ENCODE measurements around the gene INPP4B.

INPP4B gene

DNA sequence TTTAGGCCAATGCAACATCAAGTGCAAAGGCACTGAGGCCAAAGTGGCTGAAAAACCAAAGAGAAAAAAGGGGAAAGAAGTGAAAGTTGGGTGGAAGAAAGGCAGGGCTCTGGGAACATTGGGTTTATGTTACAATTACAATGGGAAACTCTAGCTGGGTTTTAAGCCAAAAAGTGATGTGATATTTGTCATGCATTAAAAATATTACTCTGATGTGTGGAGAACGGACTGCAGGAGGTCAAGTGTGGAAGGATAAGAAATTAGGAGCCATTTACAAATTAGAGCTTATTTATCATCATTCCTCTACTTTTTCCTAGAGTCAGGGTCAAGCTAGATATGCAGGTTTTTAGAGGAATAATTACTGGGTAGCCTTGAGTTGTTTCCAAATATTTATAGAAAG lies 516.8 kb downstream of the INPP4B start:
- no peak for DNase-seq

DNA sequence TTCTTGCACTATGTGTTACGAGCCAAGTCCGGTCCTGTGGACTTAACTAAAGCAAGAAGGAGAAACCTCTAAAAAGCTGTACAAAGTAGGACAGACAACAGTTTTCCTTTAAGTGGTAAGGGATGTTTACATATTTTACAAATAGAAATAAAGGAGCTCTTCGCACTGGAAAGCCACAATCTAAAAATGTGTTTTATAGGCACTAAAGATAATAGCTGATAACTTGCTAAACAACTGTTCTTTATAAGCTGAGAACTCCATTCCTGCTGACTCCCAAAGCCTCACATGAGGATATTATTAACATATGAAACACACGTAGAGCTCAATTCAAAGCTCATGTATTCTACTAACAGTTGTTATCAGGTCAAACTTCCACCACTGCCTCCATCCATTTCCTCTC lies 519.9 kb downstream of the INPP4B start:
- no peak for DNase-seq

DNA sequence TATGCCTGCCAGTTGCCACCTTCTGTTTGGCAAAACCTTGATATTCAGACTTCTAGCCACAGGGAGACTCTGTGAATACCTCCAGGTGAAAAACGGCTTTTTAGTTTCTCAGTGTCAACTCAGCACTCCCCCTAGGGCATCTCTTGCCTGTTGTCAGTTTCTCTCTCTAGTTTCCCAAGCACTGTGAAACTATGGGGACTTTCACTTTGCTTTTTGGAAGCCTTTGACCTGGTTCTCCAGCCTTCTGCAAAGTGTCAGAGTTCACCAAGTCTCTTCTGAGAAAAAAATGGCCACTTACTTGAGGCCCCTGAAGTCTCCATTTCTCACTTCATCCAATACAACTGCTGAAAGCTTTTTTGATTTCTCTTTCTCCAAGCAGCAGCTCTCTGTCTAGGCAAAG lies 521.5 kb downstream of the INPP4B start:
- DNase-seq = no peak

DNA sequence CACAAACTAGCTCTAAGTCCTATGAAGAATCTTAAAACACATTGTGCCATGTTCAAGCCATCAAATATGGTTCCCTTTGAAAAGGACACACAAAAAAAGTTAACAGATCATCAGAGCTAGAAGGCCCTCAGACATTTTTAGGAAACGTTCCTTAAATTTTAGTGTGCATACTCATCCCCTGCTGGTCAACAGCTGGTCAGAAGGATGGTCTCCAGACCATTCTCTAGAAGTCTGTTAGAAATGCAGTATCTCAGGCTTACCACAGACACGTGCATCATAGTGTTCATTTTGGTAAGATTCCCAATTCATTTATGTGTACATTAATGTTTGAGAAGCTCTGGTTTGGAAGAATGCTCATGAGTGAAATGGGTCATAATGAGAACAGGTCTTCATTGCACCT lies 523.1 kb downstream of the INPP4B start:
- DNase-seq = no peak

DNA sequence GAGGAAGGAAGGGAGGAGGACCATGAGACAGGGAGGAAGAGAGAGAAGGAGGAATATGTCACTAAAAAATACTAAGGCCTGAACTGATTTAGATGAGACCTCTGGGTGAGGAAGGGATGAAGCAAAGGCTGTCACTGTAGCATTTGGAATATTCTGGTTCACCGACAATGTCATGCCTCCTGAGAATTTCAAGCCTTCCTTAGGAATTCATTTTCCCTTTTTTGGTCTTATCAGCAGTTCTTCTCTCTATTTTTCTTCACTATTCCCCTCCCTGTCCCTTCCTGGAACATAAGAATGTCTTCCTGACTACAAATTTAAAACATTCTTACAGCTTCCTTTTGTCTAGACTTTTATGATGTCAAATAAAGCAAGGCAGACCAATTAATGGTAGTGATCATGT lies 527.8 kb downstream of the INPP4B start:
- no peak for DNase-seq

DNA sequence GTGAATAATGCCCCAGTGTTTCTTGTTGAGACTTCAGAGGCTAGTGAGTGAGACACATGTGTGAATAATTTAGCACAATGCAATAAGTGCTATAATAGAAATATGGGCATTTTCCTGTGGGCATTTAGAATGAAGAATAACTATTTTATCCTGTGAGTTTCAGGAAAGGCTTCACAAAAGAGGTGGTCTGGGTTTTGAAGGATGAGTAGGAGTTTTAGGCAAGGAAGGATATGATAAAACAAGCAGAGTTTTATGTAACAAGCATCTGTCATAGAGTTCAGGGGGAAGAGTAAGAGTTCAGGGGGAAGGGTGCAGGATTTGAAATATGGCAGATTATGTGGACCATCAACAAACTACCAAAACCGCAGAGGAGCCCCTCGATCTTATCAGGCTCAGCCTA lies 529.2 kb downstream of the INPP4B start:
- DNase-seq = no peak

DNA sequence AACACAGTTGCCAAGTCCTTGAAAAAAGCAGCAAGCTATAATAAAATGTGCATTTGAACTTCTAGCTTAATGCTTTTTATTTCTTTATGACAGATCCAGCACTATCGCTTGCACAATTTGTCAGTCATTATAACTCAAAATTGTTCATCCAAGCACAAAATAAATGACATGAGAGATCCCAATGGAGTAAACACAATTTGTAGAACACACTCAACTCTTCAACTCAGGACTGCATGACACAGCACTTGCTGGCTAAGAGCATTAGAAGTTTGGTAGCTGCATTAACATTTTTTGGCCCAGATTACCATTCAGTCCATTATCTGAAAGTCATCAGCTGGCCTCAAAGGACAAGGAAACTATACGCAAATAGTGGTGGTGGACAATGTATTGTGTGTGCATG lies 530.1 kb downstream of the INPP4B start:
- no peak for DNase-seq

DNA sequence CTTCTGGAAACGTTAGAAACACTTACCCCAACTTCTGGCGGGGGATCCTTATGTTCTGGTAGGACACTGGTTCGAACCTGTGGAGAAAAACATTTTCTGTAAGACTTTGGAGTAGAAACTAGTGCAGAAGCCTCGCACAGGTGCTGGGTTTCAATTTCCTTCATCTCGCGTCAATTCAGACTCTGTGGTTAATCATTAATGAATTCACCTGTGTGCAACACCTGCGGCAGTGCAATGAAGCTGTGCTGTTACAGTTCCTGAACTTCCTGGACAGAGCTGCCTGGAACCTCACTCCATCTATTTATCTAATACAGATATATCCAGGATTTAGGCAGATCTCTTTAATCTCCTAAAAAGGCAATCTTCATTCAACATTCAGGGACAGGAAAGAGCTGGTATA lies 531.4 kb downstream of the INPP4B start:
- peak; percentile 47 for DNase-seq

DNA sequence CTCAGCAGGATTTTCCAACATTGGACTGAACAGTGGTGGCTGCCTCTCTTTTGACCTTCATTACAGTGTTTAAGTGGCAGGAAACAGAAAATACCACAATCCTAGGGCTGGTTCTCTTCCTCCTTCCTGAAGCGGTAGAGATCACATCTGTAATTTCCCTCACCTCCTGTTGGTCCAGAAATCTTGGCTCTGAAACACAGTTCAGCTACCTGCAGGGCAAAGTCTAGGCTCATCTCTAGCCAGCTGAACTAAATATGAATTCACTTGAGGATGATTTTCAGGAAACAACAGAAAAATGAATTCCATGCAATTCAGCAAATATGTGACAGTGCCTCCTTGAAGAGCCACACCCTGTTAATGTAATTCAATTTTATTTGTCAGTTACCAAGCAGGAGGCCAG lies 531.9 kb downstream of the INPP4B start:
- no peak for DNase-seq

DNA sequence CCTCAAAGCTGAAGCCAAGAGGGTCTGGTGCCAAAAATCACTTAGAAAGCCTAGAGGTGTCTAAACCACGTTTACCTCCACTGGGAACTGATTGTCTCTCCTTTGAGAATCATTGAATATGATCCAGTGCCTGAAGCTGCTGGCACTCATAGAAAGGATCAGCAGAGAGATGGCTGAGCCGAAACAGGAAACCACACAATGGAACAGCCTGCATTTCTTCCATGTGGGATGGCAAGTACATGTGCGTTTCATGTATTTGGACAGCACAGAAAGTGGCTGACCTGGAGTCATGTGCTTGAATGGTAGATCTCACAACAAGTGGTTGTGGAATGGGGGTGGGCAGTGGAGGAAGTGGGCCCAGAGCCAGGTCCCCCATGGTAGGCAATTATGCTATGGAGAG lies 533.7 kb downstream of the INPP4B start:
- no peak for DNase-seq

DNA sequence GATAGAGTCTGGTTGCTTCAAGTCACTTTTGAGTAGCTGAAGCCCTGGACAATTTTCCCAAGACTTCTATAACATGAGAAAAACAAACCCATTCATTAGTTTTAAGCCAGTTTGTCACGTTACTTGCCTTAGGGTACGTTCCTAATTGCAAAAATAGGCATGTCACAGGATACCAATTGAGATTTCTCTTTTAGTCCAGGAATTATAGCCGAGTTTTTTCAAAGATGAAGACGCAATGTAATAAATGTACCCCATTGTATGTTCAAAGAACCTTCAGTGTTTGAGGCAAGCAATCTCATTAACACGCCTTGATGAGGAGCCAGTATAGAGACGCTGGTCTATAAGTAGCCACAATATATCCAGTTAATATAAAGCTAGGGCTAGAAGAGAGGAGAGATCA lies 534.2 kb downstream of the INPP4B start:
- no peak for DNase-seq

DNA sequence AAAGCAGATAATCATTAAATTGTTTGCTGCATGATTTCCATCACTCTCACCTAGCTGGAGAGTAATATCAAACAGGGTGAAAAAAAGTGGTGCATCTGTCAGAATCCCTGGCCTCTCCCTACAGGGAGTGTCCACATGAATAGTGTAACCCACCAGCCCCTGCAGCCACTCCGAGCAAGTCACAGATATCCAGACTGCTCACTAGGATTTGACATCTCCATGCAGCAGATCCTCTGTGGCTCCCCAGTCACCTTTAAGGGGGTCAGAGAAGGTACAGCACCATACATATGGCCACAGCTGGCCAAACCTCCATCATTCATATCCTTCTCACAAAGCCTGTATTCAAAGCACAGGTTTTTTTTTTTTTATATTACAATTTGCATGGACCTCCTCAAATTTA lies 536.3 kb downstream of the INPP4B start:
- DNase-seq = no peak

DNA sequence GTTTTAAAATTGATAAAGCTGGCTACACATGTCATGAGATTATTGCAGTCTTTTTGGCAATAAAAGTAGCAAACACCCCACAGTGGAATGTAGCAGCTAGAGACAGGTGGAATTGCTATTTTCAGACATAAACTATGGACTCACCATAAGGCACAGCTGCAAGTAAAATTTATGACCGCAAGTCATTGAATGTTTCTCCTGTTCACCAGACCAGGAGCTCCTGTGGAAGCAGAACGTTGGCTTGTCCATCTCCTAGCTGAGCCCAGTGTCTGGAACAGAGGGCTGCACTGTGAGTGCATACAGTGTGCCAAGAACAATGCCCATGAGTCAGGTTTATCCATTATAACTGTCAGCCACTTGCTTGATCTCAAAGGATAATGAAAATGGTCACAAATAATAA lies 538.2 kb downstream of the INPP4B start:
- DNase-seq = no peak

DNA sequence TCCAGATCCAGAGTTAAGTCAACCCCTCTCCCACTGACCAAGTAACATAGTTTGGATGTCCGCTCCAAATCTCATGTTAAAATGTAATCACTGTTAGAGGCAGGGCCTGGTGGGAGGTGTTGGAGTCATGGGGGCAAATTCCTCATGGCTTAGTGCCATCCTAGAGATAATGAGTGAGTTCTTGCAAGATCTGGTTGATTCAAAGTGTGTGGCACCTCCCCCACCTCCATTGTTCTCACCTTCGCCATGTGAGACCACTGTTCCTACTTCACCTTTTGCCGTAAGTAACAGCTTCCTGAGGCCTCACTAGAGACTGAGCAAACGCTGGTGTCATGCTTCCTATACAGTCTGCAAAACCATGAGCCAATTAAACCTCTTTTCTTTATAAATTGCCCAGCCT lies 548.8 kb downstream of the INPP4B start:
- DNase-seq = no peak

DNA sequence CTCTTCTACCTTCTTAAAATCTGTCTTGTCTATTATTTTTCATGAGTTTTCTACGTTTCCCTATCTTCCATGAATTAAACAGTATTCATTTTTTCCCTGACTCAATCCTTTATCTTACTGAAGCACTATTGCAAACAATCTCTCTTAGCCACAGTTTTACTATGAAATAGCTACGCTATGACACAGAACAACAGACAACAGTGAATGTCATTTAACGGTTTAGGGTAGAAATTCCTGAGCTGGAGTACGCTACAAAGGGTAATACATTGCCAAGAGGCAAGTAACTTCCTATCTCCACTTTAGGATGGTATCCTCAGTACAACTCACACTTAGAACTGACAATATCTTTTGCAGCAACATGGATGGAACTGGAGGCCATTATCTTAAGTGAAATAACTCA lies 552.6 kb downstream of the INPP4B start:
- DNase-seq = no peak

DNA sequence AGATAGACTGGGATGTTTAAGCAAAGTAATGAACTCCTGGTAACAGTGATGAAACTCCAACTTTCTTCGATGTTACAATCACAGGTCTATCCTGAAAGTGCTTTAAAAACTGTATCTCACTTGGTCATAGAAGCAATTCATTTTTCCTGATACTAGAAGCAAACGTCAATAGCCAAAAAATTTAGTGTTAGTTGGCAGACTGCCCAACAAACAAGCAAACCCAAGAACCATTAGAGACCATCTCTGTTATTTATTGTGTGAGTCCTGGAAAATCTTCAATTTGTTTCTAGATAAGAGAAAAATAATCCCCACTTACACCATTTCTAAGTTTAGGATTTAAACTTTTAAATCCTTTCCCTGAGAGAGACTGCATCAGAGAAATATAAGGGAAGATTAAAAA lies 553.9 kb downstream of the INPP4B start:
- no peak for DNase-seq

DNA sequence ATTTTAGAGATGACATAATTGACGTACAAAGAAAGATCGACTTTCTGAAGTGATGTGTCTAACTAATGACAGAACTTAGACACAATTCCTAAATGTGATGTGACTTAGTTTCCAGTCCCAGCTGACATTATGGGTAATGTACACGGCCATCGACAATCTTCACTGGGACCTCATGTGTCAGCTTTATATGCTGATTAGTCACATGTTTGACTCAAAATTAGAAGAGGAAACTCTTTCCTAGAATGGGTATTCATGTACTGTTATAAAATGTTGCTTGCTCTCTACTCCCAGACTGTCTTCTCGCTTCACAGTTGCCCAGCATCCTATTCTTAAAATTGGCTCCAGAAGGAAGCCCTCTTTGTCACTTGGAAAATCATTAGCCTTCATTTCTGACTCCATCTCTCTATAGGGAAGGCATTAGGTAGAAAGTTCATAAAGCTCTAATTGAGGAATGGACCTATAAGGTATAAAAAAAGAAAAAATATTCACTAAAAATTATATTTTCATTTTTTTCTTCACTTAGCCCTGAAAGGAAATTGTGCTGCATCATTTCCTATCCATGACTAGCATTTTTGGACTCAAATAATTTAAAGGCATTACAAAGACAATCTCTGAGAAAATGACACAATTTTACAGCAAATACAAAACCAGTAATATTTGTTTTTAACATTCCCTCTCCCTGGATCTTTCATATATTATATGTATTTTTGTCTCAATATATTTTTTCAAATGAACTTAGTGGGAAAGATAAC lies 554.6 kb downstream of the INPP4B start:
- no peak for DNase-seq

DNA sequence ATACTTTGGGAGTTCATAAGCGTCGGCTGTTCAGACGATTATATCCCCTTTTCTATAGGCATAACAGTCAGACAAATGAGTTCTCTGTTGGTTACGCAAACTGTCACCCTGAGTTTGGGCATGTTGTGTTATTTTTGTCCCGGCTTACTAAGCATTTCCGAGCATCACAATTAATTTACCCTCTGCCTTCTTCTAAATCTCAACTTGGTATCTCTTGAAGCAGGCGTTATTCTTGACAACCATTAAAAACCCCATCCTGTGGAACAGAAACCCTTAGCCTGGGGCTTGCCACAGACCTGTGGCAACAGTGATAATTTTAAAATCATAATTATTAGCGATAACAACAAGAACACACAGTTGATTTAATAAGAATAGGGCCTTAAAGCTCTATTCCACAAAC lies 558.7 kb downstream of the INPP4B start:
- DNase-seq = no peak

DNA sequence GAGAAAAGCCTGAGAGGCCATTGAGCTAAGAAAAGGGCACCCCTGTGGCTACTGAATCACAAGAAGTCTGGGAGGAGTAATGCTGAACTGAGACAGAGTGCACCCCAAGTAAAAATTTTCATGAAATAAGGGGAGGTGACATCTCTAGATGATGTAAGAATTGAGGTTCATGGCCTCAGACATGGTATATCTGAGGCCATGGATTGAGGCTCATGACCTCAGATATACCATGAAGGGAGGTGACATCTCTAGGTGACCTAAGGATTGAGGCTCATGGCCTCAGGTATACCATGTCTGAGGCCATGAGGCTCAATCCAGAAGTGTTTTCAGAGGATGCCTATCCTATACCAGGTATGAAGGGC lies 560.9 kb downstream of the INPP4B start:
- no peak for DNase-seq

DNA sequence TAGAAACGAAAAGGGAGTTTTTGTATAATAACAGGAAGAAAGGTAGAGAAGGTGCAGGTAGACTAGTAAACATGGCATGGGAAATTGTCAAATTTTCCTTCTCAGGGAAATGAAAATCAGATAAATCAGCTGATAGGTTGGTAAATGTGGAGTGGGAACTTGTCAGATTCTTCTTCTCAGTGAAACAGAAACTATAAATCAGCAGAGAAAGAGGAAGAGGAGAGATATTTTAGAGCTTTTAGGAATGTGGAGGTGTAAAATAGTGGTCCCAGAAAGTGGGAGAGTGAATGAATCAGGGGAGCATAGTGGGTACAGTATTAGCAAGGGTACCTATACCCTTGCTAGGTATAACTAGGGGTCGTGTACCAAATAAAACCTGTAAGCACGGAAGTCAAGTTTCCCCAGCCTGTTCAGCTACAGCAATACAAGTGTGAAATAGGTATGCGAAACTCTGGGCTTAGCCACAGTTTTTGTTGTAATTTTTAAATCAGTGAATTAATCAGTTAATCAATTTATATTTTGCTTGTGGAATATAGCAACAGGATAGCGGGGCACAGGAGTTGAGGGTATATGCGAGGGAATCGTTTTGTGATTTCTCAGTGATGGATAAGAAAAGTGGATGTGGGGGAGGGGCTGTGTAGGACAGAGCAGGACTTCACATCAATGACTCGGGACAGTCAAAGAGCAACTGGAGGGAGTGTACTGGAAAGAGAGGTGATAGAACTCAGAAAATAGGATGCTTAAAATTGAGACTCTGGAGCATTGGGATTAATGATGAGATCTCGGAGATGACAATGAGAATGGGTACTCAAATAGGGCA lies 561.5 kb downstream of the INPP4B start:
- no peak for DNase-seq

DNA sequence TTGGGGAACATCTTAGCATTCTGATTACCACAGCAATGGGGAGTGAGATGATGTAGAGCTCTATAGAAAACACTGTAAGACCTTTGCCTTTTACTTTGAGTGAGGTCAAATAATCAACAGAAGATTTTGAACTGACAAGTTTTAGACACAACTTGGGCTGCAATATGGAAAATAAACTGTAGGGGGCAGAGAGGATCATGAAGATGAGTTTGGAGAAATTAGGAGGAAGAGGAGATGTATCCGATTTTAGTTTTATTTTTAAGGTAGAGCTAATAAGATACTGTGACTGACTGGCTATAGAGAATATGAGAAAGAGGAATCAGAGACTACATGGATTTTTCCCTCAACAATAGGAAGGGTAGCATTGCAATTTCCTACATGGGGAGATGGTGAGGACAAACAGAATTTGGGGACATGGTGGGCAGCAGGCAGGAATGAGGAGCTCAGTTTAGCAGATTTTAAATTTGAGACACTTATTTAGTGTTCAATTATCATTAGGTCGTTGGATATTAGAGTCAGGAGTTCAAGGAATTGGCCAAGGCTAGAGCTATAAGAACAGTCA lies 563.1 kb downstream of the INPP4B start:
- DNase-seq = no peak

DNA sequence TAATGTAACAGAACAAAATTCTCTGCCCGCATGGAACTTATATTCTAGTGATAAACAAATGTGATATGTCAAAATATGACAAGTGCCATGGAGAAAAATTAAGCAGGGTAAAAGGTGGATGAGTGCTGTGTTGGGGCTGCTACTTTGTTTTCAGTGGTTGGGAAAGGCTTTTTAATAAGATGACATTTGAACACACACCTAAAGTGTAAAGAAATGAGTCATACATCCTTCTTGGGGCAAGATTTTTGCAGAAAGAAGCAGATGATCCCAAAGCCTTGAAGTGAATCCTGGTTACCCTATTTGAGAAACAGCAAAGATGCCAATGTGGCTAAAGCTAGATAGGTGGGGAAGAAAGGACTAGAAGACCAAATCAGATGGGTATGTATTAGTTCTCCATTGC lies 564.1 kb downstream of the INPP4B start:
- no peak for DNase-seq

DNA sequence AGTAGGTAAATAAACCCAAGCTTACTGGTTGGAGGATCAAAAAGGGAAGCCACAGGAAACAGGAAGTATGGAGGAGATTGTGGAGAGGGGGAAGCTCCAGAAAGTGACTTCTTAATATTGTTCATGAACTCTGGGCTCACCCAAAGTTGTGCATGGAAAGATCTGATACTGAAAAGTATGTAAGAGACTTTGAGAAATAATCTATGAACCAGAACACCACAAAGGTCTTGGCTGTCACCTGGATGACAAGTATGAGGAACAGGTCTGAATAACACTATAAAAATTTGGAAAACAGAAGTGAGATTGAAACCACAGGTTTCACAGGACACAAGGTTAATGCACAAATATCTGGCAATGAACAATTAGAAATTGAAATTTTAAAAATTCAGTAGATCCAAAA lies 567.4 kb downstream of the INPP4B start:
- no peak for DNase-seq

DNA sequence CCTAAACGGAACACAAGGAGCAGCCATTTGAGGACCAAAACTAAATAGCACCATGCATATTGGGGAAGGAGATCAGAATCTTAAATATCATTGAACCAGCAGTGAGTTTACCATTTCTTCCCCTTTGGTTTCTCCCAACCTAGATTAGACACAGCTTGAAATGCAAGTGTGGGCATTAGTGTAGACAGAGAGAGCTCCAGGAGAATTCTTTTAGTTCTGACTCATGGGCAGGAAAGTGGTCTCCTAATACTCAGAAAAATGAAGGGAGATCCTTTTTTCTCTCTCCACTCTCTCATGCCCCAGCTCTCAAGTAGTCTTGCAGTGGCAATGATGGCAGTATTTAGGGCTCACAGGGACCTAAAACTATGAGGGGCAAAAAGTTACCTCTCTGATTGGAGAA lies 567.9 kb downstream of the INPP4B start:
- DNase-seq = no peak

DNA sequence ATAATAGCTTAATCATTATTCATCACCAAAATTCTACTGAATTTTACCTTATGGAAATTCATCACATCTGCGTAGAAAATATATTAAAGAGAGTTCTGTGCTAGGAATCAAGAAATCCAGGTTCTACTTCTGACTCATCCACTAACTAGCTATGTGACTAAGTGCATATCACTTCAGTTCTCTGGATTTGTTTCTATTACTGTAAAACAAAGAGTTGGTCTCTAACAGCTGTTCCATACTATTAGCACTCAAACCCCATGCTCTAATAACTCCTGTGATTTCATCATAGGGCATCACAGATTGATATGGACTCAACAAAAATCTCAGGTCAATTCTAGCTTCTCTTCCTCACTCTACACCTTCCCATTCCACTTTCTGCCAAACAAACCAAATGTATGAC lies 572.0 kb downstream of the INPP4B start:
- DNase-seq = no peak
